SK-N-SH treated with all-trans-retinoic acid at 6 μM for 48 hours (cell line): Measurements from ENCODE around the gene NDUFB2.

Experiments used
- ARNTL ChIP-seq: fragments of 450-650 bp; formaldehyde crosslinking; IDR thresholded peaks from 2 replicates; pipeline ENCODE4 v1.5.0; 2020; ENCODE audit warnings: low read depth, mild to moderate bottlenecking, moderate library complexity, borderline replicate concordance
- CSDC2 ChIP-seq: fragments of 250-450 bp; sonication (Bioruptor Pico); IDR thresholded peaks from 2 replicates; pipeline ENCODE4 v1.5.0; 2020; ENCODE audit warnings: mild to moderate bottlenecking, moderate library complexity
- ESRRG ChIP-seq: fragments of 250-450 bp; sonication (Bioruptor Pico); IDR thresholded peaks from 2 replicates; pipeline ENCODE4 v1.6.1; 2021; ENCODE audit warnings: mild to moderate bottlenecking
- ISL1 ChIP-seq: fragments of 250-450 bp; sonication (Bioruptor Pico); IDR thresholded peaks from 2 replicates; pipeline ENCODE4 v2.1.2; 2022; ENCODE audit warnings: mild to moderate bottlenecking, moderate library complexity
- OSR1 ChIP-seq: fragments of 250-450 bp; sonication (Bioruptor Pico); IDR thresholded peaks from 2 replicates; pipeline ENCODE4 v1.8.0; 2022; ENCODE audit warnings: moderate library complexity, mild to moderate bottlenecking, inconsistent platforms
- ZFP3 ChIP-seq: fragments of 250-450 bp; sonication (Bioruptor Pico); IDR thresholded peaks from 2 replicates; pipeline ENCODE4 v1.5.0; 2020; ENCODE audit warnings: mild to moderate bottlenecking, moderate library complexity
- ZFP30 ChIP-seq: fragments of 450-650 bp; formaldehyde crosslinking; IDR thresholded peaks from 2 replicates; pipeline ENCODE4 v1.5.0; 2022; ENCODE audit warnings: mild to moderate bottlenecking, moderate library complexity
- ZNF565 ChIP-seq: fragments of 450-650 bp; formaldehyde crosslinking; conservative IDR thresholded peaks from 2 replicates; pipeline ENCODE4 v1.5.0; 2020; ENCODE audit warnings: low read depth, mild to moderate bottlenecking, moderate library complexity
- TF ChIP-seq, protein P1 (sequence below): fragments of 250-450 bp; sonication (Bioruptor Pico); IDR thresholded peaks from 2 replicates; pipeline ENCODE4 v1.5.1; 2020; ENCODE audit warnings: low read depth, mild to moderate bottlenecking, moderate library complexity
- TF ChIP-seq, protein P2 (sequence below): fragments of 250-450 bp; sonication (Bioruptor Pico); IDR thresholded peaks from 2 replicates; pipeline ENCODE4 v1.5.1; 2021; ENCODE audit warnings: mild to moderate bottlenecking, moderate library complexity
- TF ChIP-seq, protein P3 (sequence below): fragments of 250-450 bp; sonication (Bioruptor Pico); IDR thresholded peaks from 2 replicates; pipeline ENCODE4 v1.8.0; 2021; ENCODE audit warnings: low read depth, mild to moderate bottlenecking, moderate library complexity, borderline replicate concordance
- TF ChIP-seq, protein P4 (sequence below): fragments of 250-450 bp; sonication (Bioruptor Pico); IDR thresholded peaks from 2 replicates; pipeline ENCODE4 v1.8.0; 2020; ENCODE audit warnings: mild to moderate bottlenecking, moderate library complexity, borderline replicate concordance

DNA sequence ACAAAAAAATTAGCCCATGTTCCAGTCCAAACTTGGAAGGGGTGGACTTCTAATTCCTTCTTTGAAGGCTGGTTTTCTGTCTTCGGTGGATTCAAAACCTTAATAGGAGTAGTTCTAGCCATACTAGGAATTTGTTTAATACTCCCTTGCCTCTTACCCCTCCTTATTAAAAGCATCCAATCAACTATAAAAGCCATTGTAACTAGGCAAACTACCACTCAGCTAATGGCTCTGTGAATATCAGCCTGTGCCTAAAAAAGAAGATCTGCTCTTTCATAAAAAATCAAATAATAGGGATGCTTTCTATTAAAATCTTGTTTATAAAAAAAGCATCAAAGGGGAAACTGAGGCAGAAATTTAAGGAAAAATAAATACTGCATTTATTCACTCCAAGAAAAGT lies 27.9 kb upstream of the NDUFB2 start:
- TF ChIP-seq ARNTL (CRISPR knock-in tag) (no peak), ISL1 (no peak), ZNF565 (no peak), ESRRG (no peak), OSR1 (CRISPR knock-in tag) (no peak), ZFP3 (CRISPR knock-in tag) (no peak), CSDC2 (CRISPR knock-in tag) (no peak), ZFP30 (CRISPR knock-in tag) (no peak)
- TF ChIP-seq, protein P1, sequence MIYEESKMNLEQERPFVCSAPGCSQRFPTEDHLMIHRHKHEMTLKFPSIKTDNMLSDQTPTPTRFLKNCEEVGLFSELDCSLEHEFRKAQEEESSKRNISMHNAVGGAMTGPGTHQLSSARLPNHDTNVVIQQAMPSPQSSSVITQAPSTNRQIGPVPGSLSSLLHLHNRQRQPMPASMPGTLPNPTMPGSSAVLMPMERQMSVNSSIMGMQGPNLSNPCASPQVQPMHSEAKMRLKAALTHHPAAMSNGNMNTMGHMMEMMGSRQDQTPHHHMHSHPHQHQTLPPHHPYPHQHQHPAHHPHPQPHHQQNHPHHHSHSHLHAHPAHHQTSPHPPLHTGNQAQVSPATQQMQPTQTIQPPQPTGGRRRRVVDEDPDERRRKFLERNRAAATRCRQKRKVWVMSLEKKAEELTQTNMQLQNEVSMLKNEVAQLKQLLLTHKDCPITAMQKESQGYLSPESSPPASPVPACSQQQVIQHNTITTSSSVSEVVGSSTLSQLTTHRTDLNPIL (CRISPR knock-in tag) = no peak
- TF ChIP-seq, protein P2, sequence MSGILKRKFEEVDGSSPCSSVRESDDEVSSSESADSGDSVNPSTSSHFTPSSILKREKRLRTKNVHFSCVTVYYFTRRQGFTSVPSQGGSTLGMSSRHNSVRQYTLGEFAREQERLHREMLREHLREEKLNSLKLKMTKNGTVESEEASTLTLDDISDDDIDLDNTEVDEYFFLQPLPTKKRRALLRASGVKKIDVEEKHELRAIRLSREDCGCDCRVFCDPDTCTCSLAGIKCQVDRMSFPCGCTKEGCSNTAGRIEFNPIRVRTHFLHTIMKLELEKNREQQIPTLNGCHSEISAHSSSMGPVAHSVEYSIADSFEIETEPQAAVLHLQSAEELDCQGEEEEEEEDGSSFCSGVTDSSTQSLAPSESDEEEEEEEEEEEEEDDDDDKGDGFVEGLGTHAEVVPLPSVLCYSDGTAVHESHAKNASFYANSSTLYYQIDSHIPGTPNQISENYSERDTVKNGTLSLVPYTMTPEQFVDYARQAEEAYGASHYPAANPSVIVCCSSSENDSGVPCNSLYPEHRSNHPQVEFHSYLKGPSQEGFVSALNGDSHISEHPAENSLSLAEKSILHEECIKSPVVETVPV = no peak
- TF ChIP-seq, protein P3, sequence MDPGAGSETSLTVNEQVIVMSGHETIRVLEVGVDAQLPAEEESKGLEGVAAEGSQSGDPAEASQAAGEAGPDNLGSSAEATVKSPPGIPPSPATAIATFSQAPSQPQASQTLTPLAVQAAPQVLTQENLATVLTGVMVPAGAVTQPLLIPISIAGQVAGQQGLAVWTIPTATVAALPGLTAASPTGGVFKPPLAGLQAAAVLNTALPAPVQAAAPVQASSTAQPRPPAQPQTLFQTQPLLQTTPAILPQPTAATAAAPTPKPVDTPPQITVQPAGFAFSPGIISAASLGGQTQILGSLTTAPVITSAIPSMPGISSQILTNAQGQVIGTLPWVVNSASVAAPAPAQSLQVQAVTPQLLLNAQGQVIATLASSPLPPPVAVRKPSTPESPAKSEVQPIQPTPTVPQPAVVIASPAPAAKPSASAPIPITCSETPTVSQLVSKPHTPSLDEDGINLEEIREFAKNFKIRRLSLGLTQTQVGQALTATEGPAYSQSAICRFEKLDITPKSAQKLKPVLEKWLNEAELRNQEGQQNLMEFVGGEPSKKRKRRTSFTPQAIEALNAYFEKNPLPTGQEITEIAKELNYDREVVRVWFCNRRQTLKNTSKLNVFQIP = no peak
- TF ChIP-seq, protein P4, sequence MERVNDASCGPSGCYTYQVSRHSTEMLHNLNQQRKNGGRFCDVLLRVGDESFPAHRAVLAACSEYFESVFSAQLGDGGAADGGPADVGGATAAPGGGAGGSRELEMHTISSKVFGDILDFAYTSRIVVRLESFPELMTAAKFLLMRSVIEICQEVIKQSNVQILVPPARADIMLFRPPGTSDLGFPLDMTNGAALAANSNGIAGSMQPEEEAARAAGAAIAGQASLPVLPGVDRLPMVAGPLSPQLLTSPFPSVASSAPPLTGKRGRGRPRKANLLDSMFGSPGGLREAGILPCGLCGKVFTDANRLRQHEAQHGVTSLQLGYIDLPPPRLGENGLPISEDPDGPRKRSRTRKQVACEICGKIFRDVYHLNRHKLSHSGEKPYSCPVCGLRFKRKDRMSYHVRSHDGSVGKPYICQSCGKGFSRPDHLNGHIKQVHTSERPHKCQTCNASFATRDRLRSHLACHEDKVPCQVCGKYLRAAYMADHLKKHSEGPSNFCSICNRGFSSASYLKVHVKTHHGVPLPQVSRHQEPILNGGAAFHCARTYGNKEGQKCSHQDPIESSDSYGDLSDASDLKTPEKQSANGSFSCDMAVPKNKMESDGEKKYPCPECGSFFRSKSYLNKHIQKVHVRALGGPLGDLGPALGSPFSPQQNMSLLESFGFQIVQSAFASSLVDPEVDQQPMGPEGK (CRISPR knock-in tag) = no peak
